K562 (cell line): ENCODE measurements around the gene C22orf39. TPM values are rescaled to one million over a fixed set of nuclear protein-coding genes. Genes with fewer than 3 reads are reported as not detected.

Source experiments
- HDAC3 ChIP-seq: fragments of 450-650 bp; IDR thresholded peaks from 2 replicates; pipeline ENCODE4 v1.6.1; 2018; ENCODE audit warnings: borderline replicate concordance, mild to moderate bottlenecking, moderate library complexity; ENCODE audit not compliant: partially characterized antibody
- KLF6 ChIP-seq: fragments of 250-450 bp; sonication (Bioruptor Pico); IDR thresholded peaks from 2 replicates; pipeline ENCODE4 v1.4.0; 2020; ENCODE audit warnings: mild to moderate bottlenecking, moderate library complexity, borderline replicate concordance
- PCBP1 ChIP-seq: fragments of 200-400 bp; formaldehyde crosslinking; IDR thresholded peaks from 2 replicates; pipeline ENCODE4 v1.6.1; 2018; ENCODE audit warnings: mild to moderate bottlenecking, low read depth, low read length; ENCODE audit not compliant: poor library complexity, severe bottlenecking
- PHF20 ChIP-seq: fragments of 450-650 bp; IDR thresholded peaks from 2 replicates; pipeline ENCODE4 v1.6.1; 2018; ENCODE audit not compliant: partially characterized antibody
- POLR2B ChIP-seq: fragments of 450-650 bp; IDR thresholded peaks from 2 replicates; pipeline ENCODE4 v1.6.1; 2018; ENCODE audit warnings: low read depth; ENCODE audit not compliant: partially characterized antibody
- XRCC4 ChIP-seq: IDR thresholded peaks from one replicate; pipeline ENCODE4 v1.6.1; 2011; ENCODE audit not compliant: insufficient read depth, insufficient read length; ENCODE audit errors: extremely low read depth
- ZNF133 ChIP-seq: fragments of 250-450 bp; sonication (Bioruptor Pico); IDR thresholded peaks from 2 replicates; pipeline ENCODE4 v1.4.0; 2020; ENCODE audit warnings: mild to moderate bottlenecking
- ZNF146 ChIP-seq: IDR thresholded peaks from one replicate; pipeline ENCODE4 v1.6.1; 2018; ENCODE audit warnings: missing compliant biosample characterization; ENCODE audit not compliant: unreplicated experiment
- ZNF253 ChIP-seq: fragments of 250-450 bp; sonication (Bioruptor Pico); conservative IDR thresholded peaks from 2 replicates; pipeline ENCODE4 v1.6.1; 2021; ENCODE audit warnings: mild to moderate bottlenecking
- ZNF384 ChIP-seq: IDR thresholded peaks from 2 replicates; pipeline ENCODE4 v1.6.1; 2012; ENCODE audit warnings: low read depth, low read length, improper control_type of control experiment
- ZNF41 ChIP-seq: fragments of 250-450 bp; sonication (Bioruptor Pico); conservative IDR thresholded peaks from 2 replicates; pipeline ENCODE4 v1.4.0; 2020; ENCODE audit warnings: mild to moderate bottlenecking
- ZNF76 ChIP-seq: fragments of 250-450 bp; sonication (Bioruptor Pico); IDR thresholded peaks from 2 replicates; pipeline ENCODE4 v1.4.0; 2020; ENCODE audit warnings: mild to moderate bottlenecking, moderate library complexity, borderline replicate concordance
- ZNF764 ChIP-seq: fragments of 250-450 bp; sonication (Bioruptor Pico); IDR thresholded peaks from 2 replicates; pipeline ENCODE4 v1.4.0; 2020; ENCODE audit warnings: low read depth, mild to moderate bottlenecking, moderate library complexity
- ZNF766 ChIP-seq: fragments of 200-800 bp; sonication (Bioruptor generic); conservative IDR thresholded peaks from 2 replicates; pipeline ENCODE4 v1.6.1; 2016; ENCODE audit warnings: missing genetic modification characterization, missing compliant biosample characterization
- polyA plus RNA-seq, 8 experiments: library from polyadenylated mRNA; depleted of rRNA in 4 of 8; stranded (reverse) in 5 of 8; unstranded in 3 of 8; fragments of >200 nt; fragmentation: Nextera tagmentation in 2 of 8; fragmentation: Illumina TruSeq in 1 of 8; extraction: Ambion mirVana in 2 of 8; extraction: Trizol in 1 of 8; gene quantifications; 2 replicates each; pipeline versions ENCODE4 v1.2.1 to v1.2.3, GENCODE V29; 2011 to 2014; ENCODE audit warnings: inconsistent platforms in 1 of 8, missing spikeins in 1 of 8
- total RNA-seq, 7 experiments: library from RNA; depleted of rRNA in 6 of 7; stranded (reverse); fragments of >200 nt in 6 of 7; fragmentation: Illumina TruSeq in 2 of 7; extraction: Trizol in 2 of 7; gene quantifications; 2 replicates each; pipeline versions ENCODE4 v1.2.1 to v1.2.3, GENCODE V29; 2011 to 2021; ENCODE audit warnings: low replicate concordance in 1 of 7
- TF ChIP-seq, protein P1 (sequence below): fragments of 200-800 bp; sonication (Bioruptor generic); IDR thresholded peaks from 2 replicates; pipeline ENCODE4 v1.6.1; 2016; ENCODE audit warnings: missing genetic modification characterization, missing compliant biosample characterization
- TF ChIP-seq, protein P2 (sequence below): fragments of 250-450 bp; sonication (Bioruptor Pico); IDR thresholded peaks from 2 replicates; pipeline ENCODE4 v1.8.0; 2021; ENCODE audit warnings: mild to moderate bottlenecking, moderate library complexity
- TF ChIP-seq, protein P3 (sequence below), 3 experiments: fragments of 200-800 bp in 1 of 3; fragments of 250-450 bp in 1 of 3; fragments of 450-650 bp in 1 of 3; sonication (Bioruptor Pico) in 1 of 3; sonication (Bioruptor generic) in 1 of 3; formaldehyde crosslinking in 1 of 3; IDR thresholded peaks; 2 replicates each; pipeline versions ENCODE4 v1.6.1 to v1.8.0; 2016 to 2022; ENCODE audit warnings: mild to moderate bottlenecking in 2 of 3, missing genetic modification characterization in 2 of 3, missing compliant biosample characterization in 1 of 3, moderate library complexity in 1 of 3
- TF ChIP-seq, protein P4 (sequence below): sonication (generic); formaldehyde crosslinking; IDR thresholded peaks from 2 replicates; pipeline ENCODE4 v1.8.0; 2022; ENCODE audit warnings: missing genetic modification reagents, mild to moderate bottlenecking, borderline replicate concordance

C22orf39 gene
- total and polyA plus RNA-seq, 9 of the 15 experiments (the other 6 are each of a cell fraction or from before 2014, with no cell fraction given) = 20.4 to 139 (median 66.8) TPM

DNA sequence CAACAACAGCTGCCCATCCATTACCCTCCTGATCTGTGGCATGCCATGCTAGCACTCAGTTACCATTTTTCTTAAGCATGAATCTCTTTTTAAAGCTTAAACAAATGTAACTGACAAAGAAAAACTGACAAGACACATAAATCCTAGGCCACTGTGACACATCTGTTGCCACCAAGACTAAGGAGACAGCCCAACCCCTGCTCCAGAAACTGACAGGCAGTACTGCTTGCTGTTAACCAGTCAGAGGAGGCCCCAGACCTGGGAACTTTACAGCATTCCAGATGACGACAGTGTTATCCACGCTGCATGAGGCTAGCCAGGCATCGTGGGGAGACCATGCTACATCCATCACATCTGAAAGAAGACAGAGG, 49.8 kb downstream of the C22orf39 start (continued):
- TF ChIP-seq ZNF76 (no peak), ZNF253 (CRISPR knock-in tag) (no peak), ZNF146 (CRISPR knock-in tag) (no peak), PHF20 (no peak), ZNF384 (no peak), ZNF764 (peak; percentile 67), KLF6 (no peak), ZNF766 (CRISPR knock-in tag) (no peak), PCBP1 (no peak), ZNF133 (CRISPR knock-in tag) (no peak), HDAC3 (no peak), ZNF41 (CRISPR knock-in tag) (no peak), XRCC4 (no peak), POLR2B (no peak)
- TF ChIP-seq, protein P1, sequence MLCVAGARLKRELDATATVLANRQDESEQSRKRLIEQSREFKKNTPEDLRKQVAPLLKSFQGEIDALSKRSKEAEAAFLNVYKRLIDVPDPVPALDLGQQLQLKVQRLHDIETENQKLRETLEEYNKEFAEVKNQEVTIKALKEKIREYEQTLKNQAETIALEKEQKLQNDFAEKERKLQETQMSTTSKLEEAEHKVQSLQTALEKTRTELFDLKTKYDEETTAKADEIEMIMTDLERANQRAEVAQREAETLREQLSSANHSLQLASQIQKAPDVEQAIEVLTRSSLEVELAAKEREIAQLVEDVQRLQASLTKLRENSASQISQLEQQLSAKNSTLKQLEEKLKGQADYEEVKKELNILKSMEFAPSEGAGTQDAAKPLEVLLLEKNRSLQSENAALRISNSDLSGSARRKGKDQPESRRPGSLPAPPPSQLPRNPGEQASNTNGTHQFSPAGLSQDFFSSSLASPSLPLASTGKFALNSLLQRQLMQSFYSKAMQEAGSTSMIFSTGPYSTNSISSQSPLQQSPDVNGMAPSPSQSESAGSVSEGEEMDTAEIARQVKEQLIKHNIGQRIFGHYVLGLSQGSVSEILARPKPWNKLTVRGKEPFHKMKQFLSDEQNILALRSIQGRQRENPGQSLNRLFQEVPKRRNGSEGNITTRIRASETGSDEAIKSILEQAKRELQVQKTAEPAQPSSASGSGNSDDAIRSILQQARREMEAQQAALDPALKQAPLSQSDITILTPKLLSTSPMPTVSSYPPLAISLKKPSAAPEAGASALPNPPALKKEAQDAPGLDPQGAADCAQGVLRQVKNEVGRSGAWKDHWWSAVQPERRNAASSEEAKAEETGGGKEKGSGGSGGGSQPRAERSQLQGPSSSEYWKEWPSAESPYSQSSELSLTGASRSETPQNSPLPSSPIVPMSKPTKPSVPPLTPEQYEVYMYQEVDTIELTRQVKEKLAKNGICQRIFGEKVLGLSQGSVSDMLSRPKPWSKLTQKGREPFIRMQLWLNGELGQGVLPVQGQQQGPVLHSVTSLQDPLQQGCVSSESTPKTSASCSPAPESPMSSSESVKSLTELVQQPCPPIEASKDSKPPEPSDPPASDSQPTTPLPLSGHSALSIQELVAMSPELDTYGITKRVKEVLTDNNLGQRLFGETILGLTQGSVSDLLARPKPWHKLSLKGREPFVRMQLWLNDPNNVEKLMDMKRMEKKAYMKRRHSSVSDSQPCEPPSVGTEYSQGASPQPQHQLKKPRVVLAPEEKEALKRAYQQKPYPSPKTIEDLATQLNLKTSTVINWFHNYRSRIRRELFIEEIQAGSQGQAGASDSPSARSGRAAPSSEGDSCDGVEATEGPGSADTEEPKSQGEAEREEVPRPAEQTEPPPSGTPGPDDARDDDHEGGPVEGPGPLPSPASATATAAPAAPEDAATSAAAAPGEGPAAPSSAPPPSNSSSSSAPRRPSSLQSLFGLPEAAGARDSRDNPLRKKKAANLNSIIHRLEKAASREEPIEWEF (CRISPR knock-in tag) = no peak; the same call in 1 of the 2 replicates
- TF ChIP-seq, protein P2, sequence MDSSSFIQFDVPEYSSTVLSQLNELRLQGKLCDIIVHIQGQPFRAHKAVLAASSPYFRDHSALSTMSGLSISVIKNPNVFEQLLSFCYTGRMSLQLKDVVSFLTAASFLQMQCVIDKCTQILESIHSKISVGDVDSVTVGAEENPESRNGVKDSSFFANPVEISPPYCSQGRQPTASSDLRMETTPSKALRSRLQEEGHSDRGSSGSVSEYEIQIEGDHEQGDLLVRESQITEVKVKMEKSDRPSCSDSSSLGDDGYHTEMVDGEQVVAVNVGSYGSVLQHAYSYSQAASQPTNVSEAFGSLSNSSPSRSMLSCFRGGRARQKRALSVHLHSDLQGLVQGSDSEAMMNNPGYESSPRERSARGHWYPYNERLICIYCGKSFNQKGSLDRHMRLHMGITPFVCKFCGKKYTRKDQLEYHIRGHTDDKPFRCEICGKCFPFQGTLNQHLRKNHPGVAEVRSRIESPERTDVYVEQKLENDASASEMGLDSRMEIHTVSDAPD (CRISPR knock-in tag) = no peak
- TF ChIP-seq, protein P3, sequence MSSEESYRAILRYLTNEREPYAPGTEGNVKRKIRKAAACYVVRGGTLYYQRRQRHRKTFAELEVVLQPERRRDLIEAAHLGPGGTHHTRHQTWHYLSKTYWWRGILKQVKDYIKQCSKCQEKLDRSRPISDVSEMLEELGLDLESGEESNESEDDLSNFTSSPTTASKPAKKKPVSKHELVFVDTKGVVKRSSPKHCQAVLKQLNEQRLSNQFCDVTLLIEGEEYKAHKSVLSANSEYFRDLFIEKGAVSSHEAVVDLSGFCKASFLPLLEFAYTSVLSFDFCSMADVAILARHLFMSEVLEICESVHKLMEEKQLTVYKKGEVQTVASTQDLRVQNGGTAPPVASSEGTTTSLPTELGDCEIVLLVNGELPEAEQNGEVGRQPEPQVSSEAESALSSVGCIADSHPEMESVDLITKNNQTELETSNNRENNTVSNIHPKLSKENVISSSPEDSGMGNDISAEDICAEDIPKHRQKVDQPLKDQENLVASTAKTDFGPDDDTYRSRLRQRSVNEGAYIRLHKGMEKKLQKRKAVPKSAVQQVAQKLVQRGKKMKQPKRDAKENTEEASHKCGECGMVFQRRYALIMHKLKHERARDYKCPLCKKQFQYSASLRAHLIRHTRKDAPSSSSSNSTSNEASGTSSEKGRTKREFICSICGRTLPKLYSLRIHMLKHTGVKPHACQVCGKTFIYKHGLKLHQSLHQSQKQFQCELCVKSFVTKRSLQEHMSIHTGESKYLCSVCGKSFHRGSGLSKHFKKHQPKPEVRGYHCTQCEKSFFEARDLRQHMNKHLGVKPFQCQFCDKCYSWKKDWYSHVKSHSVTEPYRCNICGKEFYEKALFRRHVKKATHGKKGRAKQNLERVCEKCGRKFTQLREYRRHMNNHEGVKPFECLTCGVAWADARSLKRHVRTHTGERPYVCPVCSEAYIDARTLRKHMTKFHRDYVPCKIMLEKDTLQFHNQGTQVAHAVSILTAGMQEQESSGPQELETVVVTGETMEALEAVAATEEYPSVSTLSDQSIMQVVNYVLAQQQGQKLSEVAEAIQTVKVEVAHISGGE (CRISPR knock-in tag; IDR thresholded peaks at IDR 0.05) = peak in 1 of 3 experiments; percentile 51; a peak in 2 of 6 replicates
- TF ChIP-seq, protein P4, sequence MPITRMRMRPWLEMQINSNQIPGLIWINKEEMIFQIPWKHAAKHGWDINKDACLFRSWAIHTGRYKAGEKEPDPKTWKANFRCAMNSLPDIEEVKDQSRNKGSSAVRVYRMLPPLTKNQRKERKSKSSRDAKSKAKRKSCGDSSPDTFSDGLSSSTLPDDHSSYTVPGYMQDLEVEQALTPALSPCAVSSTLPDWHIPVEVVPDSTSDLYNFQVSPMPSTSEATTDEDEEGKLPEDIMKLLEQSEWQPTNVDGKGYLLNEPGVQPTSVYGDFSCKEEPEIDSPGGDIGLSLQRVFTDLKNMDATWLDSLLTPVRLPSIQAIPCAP (CRISPR knock-in tag) = no peak
